MCF 10A (cell line): ENCODE results near the gene DTHD1. TPM values are rescaled to one million over a fixed set of nuclear protein-coding genes. Genes with fewer than 3 reads are reported as not detected.

ENCODE experiments used
- BruUV-seq: library from RNA; stranded (reverse); fragments of 400-500 nt; replicated peaks from 2 replicates; lab custom pipeline; 2021; lab: Mats Ljungman, UMichigan
- CTCF ChIA-PET: fragments of 300-600 bp; sonication (Branson Sonifier 250); formaldehyde crosslinking; extraction: SDS; loops from one replicate; lab custom pipeline; 2021; ENCODE audit warnings: antibody characterized with exemption, inconsistent platforms; lab: Yijun Ruan, JAX
- POLR2A ChIA-PET: fragments of 300-600, 350-650 bp; sonication (Branson Sonifier 250); formaldehyde crosslinking; extraction: SDS; loops from one replicate; lab custom pipeline; 2020; ENCODE audit warnings: antibody characterized with exemption, inconsistent platforms; lab: Yijun Ruan, JAX
- DNase-seq: peaks from one replicate; pipeline ENCODE4 v3.0.0-alpha.2; 2018; ENCODE audit not compliant: unreplicated experiment
- H3K27ac Mint-ChIP-seq: one replicate; pipeline ENCODE4 v1.8.0; 2022; ENCODE audit warnings: mild to moderate bottlenecking, low read depth, mixed read lengths; ENCODE audit not compliant: unreplicated experiment
- H3K27me3 Mint-ChIP-seq: one replicate; pipeline ENCODE4 v1.8.0; 2022; ENCODE audit warnings: mixed read lengths; ENCODE audit not compliant: insufficient read depth, unreplicated experiment
- H3K36me3 Mint-ChIP-seq: one replicate; pipeline ENCODE4 v1.8.0; 2022; ENCODE audit warnings: mild to moderate bottlenecking, moderate library complexity, mixed read lengths; ENCODE audit not compliant: insufficient read depth, unreplicated experiment
- H3K4me1 Mint-ChIP-seq: one replicate; pipeline ENCODE4 v1.8.0; 2022; ENCODE audit warnings: mixed read lengths; ENCODE audit not compliant: insufficient read depth, unreplicated experiment
- H3K4me3 Mint-ChIP-seq: one replicate; pipeline ENCODE4 v1.8.0; 2022; ENCODE audit warnings: mild to moderate bottlenecking, moderate library complexity, mixed read lengths; ENCODE audit not compliant: unreplicated experiment
- H3K9me3 Mint-ChIP-seq: one replicate; pipeline ENCODE4 v1.8.0; 2022; ENCODE audit warnings: mixed read lengths; ENCODE audit not compliant: unreplicated experiment
- intact Hi-C: fragments of 100-400 bp; cut with micrococcal nuclease; formaldehyde crosslinking; loops from 2 replicates; pipeline ENCODE4 v1.14.1; 2022
- total RNA-seq: library from RNA; stranded (reverse); gene quantifications from 2 replicates; pipeline ENCODE4 v1.2.3, GENCODE V29; 2022
- TF ChIP-seq, protein P1 (sequence below): fragments of 200-600 bp; IDR thresholded peaks from one replicate; pipeline ENCODE4 v1.8.0; 2022; ENCODE audit warnings: antibody characterized with exemption, mild to moderate bottlenecking; ENCODE audit not compliant: unreplicated experiment

Gene DTHD1
- total RNA-seq, 1 experiment from 2014 or later: not detected

DNA sequence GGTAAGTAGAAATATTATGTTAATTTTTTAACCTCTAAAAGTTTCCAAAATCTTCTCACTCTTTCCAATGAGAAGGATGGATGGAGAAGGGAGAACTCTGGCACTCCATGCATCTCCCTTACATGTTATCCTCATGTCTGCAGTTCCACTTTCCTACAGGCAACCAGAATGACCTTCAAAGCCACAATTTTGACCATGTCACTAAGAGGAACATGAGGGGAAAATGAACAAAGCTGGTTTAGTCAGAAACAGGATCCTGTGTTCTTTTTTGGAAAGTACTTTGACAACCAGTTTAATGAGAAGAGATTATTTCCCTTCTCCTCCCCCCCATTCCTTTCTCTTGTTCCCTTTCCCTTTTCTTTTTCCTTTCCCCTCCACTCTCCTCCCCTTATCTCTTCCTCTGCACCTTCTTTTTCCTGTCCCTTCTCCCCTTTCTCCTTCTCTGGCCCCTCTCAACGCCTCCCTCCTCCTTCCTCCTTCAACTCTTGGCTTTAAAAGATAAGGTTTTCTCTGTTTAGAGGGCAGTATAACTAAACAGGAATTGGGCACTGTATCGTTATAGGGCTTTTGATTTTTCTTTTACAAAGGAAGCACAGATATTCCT lies 42.5 kb downstream of the DTHD1 start:
- no peaks in the 10 kb centered on the region for H3K9me3 Mint-ChIP-seq
- TF ChIP-seq, protein P1, sequence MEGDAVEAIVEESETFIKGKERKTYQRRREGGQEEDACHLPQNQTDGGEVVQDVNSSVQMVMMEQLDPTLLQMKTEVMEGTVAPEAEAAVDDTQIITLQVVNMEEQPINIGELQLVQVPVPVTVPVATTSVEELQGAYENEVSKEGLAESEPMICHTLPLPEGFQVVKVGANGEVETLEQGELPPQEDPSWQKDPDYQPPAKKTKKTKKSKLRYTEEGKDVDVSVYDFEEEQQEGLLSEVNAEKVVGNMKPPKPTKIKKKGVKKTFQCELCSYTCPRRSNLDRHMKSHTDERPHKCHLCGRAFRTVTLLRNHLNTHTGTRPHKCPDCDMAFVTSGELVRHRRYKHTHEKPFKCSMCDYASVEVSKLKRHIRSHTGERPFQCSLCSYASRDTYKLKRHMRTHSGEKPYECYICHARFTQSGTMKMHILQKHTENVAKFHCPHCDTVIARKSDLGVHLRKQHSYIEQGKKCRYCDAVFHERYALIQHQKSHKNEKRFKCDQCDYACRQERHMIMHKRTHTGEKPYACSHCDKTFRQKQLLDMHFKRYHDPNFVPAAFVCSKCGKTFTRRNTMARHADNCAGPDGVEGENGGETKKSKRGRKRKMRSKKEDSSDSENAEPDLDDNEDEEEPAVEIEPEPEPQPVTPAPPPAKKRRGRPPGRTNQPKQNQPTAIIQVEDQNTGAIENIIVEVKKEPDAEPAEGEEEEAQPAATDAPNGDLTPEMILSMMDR: no peak
- H3K27ac Mint-ChIP-seq: no peak overlapping the region
- no TSS peak for BruUV-seq
- intact Hi-C loops: no loop called here
- peaks cover 7% of the 10 kb centered on the region for H3K4me1 Mint-ChIP-seq
- no peak overlapping the region for H3K4me3 Mint-ChIP-seq
- ChIA-PET CTCF (interaction anchor here (1.0 kb wide), 1 partner anchor 13 kb away, joined by 5 read pairs; no protein-coding TSS in a partner anchor), POLR2A (no interaction called here)
- H3K27me3 Mint-ChIP-seq: no peaks in the 10 kb centered on the region
- no peaks in the 10 kb centered on the region for H3K36me3 Mint-ChIP-seq
- no peak for DNase-seq

DNA sequence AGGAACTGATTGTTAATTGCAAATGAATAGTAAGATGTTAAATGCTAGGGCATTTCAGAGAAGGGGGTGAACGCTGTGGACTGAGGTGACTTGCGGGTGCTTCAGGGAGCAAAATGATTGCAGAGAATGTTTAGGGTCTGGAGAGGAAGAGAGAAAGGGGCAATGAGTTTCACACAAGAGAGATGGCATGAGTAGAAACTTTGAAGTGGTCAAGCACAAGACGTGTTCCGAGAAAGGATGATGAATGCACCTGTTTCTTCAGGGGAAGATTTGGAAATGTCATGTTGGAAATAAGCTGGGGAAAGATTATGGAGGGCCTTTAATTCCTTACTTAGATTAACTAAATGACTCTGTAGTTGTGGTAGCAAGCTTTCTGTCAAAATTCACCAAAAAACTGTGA lies 43.4 kb downstream of the DTHD1 start:
- Mint-ChIP-seq H3K27me3 (no peaks in the 10 kb centered on the region), H3K9me3 (no peaks in the 10 kb centered on the region), H3K36me3 (no peaks in the 10 kb centered on the region), H3K4me3 (no peak overlapping the region), H3K27ac (no peak overlapping the region), H3K4me1 (peaks cover 7% of the 10 kb centered on the region)
- BruUV-seq: no TSS peak
- intact Hi-C loops: no loop called here
- POLR2A ChIA-PET: no interaction called here
- CTCF ChIA-PET: interaction anchor here (0.5 kb wide), 1 partner anchor 800 kb away, joined by 3 read pairs; no protein-coding TSS in a partner anchor
- no peak for DNase-seq
- TF ChIP-seq, protein P1: no peak

DNA sequence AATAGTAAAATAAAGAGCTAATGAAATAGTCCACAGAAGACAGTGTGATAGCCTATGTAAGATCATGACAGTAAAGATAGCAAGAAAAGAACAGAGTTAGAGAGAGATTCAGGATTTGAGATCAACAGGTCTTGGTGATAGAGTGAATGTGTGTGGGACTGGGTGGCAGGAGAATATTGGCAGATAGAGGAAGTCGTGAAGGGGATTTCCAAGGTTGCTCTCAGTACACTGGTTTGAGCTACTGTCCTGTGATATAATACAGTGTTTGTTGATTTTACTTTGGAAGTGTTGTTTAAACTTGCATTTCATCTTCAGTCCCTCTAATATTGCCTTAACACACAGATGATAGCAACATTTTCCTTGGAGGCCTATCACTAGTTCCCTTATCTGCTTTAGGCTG lies 44.1 kb downstream of the DTHD1 start:
- no peak for DNase-seq
- Mint-ChIP-seq H3K4me1 (peaks cover 7% of the 10 kb centered on the region), H3K27ac (no peak overlapping the region), H3K9me3 (no peaks in the 10 kb centered on the region), H3K27me3 (no peaks in the 10 kb centered on the region), H3K36me3 (no peaks in the 10 kb centered on the region), H3K4me3 (no peak overlapping the region)
- ChIA-PET POLR2A (no interaction called here), CTCF (interaction anchor here (0.6 kb wide), 1 partner anchor 74 kb away, joined by 4 read pairs; no protein-coding TSS in a partner anchor)
- intact Hi-C loops: no loop called here
- TF ChIP-seq, protein P1: no peak
- no TSS peak for BruUV-seq

DNA sequence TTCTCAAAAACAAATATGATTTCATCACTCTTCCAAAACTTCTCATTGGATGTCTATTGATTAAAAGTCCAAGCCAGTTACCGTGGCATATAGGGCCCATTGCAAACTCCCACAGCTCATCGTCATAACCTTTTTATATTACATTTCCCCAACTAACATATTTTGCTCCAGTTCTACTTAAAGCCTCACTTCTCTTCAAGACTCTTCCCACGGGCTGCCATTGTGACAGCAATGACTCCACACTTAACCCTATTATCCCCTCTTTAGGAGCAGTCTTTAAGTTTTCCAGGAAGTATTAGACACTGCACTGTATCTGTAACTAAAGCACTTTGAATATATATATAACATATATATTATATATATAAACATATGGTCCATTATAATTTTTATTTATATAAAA lies 44.5 kb downstream of the DTHD1 start:
- POLR2A ChIA-PET: no interaction called here
- TF ChIP-seq, protein P1: no peak
- Mint-ChIP-seq H3K4me3 (no peak overlapping the region), H3K36me3 (no peaks in the 10 kb centered on the region), H3K27ac (no peak overlapping the region), H3K9me3 (no peaks in the 10 kb centered on the region), H3K27me3 (no peaks in the 10 kb centered on the region), H3K4me1 (peaks cover 7% of the 10 kb centered on the region)
- intact Hi-C loops: no loop called here
- no TSS peak for BruUV-seq
- CTCF ChIA-PET: interaction anchor here (0.6 kb wide), 1 partner anchor 74 kb away, joined by 4 read pairs; no protein-coding TSS in a partner anchor
- no peak for DNase-seq
